Panc1 (cell line): Measurements from ENCODE around the gene TRIM25.

ENCODE experiments used
- POLR2AphosphoS5 ChIP-seq: IDR thresholded peaks from 2 replicates; pipeline ENCODE4 v1.6.1; 2012; ENCODE audit warnings: mild to moderate bottlenecking, low read depth, low read length, moderate library complexity
- SIN3A ChIP-seq: IDR thresholded peaks from 2 replicates; pipeline ENCODE4 v1.6.1; 2012; ENCODE audit warnings: low read depth, mild to moderate bottlenecking, low read length, moderate library complexity, borderline replicate concordance; ENCODE audit not compliant: insufficient read depth
- TCF7L2 ChIP-seq: IDR thresholded peaks from 2 replicates; pipeline ENCODE4 v1.6.1; 2011; ENCODE audit warnings: mild to moderate bottlenecking, low read depth, low read length, inconsistent platforms
- TF ChIP-seq, protein P1 (sequence below): fragments of 450-650 bp; IDR thresholded peaks from 2 replicates; pipeline ENCODE4 v1.5.1; 2017; ENCODE audit warnings: mild to moderate bottlenecking
- TF ChIP-seq, protein P2 (sequence below), 2 experiments: IDR thresholded peaks; 2 replicates each; pipeline ENCODE4 v1.6.1; 2011 to 2012; ENCODE audit warnings: low read depth in 2 of 2, control low read depth in 1 of 2, low read length in 1 of 2, mild to moderate bottlenecking in 1 of 2, moderate library complexity in 1 of 2; ENCODE audit not compliant: insufficient read depth in 1 of 2

DNA sequence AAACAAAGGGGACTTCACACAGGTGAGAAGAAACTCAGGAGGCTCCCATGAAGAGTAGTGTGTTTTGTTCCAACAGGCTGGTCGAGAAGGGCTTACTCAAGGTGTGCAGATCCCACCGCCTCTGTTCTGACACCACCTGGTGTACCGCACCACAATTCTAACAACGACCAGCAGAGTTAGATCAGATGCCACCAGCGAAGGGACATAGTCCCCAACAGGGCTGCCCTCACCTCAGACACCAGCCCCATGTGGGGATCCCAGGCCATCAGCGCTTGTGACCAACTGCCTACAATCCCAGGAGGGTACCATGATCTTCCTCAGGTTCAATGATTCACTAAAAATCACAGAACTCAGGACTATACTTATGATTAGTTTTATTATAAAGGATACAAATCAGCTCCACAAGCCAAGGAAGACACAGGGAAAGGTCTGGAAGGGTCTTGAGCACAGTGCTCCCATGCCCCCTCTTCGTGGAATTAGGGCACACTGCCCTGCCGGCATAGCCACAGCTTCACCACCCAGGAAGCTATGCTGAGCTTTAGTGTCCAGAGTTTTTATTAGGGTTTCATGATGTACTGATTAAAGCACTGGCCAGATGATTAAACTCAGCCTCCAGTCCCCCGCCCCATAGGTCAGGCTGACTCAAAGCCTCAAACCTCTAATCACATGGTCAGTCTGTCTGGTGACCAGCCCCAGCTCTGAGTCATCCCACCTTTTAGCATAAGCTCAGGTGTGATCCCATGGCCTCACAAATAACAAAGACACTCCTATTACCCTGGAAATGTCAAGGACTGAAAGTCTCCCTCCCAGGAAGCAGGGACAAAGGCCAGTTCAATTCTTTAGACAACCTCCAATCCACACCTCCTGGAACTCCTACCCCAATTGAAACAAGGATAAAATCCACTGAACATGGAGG is 26.0 kb downstream of the TRIM25 start:
- TF ChIP-seq, protein P1, sequence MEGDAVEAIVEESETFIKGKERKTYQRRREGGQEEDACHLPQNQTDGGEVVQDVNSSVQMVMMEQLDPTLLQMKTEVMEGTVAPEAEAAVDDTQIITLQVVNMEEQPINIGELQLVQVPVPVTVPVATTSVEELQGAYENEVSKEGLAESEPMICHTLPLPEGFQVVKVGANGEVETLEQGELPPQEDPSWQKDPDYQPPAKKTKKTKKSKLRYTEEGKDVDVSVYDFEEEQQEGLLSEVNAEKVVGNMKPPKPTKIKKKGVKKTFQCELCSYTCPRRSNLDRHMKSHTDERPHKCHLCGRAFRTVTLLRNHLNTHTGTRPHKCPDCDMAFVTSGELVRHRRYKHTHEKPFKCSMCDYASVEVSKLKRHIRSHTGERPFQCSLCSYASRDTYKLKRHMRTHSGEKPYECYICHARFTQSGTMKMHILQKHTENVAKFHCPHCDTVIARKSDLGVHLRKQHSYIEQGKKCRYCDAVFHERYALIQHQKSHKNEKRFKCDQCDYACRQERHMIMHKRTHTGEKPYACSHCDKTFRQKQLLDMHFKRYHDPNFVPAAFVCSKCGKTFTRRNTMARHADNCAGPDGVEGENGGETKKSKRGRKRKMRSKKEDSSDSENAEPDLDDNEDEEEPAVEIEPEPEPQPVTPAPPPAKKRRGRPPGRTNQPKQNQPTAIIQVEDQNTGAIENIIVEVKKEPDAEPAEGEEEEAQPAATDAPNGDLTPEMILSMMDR: no peak
- TF ChIP-seq, protein P2, sequence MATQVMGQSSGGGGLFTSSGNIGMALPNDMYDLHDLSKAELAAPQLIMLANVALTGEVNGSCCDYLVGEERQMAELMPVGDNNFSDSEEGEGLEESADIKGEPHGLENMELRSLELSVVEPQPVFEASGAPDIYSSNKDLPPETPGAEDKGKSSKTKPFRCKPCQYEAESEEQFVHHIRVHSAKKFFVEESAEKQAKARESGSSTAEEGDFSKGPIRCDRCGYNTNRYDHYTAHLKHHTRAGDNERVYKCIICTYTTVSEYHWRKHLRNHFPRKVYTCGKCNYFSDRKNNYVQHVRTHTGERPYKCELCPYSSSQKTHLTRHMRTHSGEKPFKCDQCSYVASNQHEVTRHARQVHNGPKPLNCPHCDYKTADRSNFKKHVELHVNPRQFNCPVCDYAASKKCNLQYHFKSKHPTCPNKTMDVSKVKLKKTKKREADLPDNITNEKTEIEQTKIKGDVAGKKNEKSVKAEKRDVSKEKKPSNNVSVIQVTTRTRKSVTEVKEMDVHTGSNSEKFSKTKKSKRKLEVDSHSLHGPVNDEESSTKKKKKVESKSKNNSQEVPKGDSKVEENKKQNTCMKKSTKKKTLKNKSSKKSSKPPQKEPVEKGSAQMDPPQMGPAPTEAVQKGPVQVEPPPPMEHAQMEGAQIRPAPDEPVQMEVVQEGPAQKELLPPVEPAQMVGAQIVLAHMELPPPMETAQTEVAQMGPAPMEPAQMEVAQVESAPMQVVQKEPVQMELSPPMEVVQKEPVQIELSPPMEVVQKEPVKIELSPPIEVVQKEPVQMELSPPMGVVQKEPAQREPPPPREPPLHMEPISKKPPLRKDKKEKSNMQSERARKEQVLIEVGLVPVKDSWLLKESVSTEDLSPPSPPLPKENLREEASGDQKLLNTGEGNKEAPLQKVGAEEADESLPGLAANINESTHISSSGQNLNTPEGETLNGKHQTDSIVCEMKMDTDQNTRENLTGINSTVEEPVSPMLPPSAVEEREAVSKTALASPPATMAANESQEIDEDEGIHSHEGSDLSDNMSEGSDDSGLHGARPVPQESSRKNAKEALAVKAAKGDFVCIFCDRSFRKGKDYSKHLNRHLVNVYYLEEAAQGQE (IDR thresholded peaks at IDR 0.05; ENCODE audit: insufficient read depth in 1 of 2, low read depth in 2 of 2, low read length in 1 of 2): no peak
- TF ChIP-seq POLR2AphosphoS5: no peak
- TF ChIP-seq SIN3A: no peak
- no peak for TF ChIP-seq TCF7L2
